GM12878 (cell line): ENCODE results near the gene CCDC9. TPM values are rescaled to one million over a fixed set of nuclear protein-coding genes. Genes with fewer than 3 reads are reported as not detected.

ENCODE experiments used
- ATAC-seq: fragments of 200-7000 bp; cut with Tn5 transposase; 3 replicates; pipeline ENCODE4 v1.9.1; 2020; ENCODE audit warnings: mild to moderate bottlenecking, moderate library complexity
- BruUV-seq: library from RNA; stranded (reverse); fragments of 400-500 nt; replicated peaks from 2 replicates; lab custom pipeline; 2021; lab: Mats Ljungman, UMichigan
- CTCF ChIA-PET: fragments of 300-600 bp; sonication (Branson Sonifier 250); formaldehyde crosslinking; extraction: SDS; loops from one replicate; lab custom pipeline; 2021; ENCODE audit warnings: inconsistent platforms; lab: Yijun Ruan, JAX
- POLR2A ChIA-PET: fragments of 350-600 bp; formaldehyde crosslinking; extraction: SDS; loops from one replicate; lab custom pipeline; 2021; ENCODE audit warnings: inconsistent platforms; lab: Charles Lee
- RAD21 ChIA-PET: fragments of 300-600 bp; sonication (Branson Sonifier 250); formaldehyde crosslinking; loops from one replicate; lab custom pipeline; 2023; ENCODE audit warnings: antibody characterized with exemption; ENCODE audit not compliant: unreplicated experiment; lab: Charles Lee
- SMC1A ChIA-PET: fragments of 300-600 bp; sonication (Branson Sonifier 250); formaldehyde crosslinking; loops from one replicate; lab custom pipeline; 2023; ENCODE audit not compliant: unreplicated experiment, uncharacterized antibody; lab: Charles Lee
- DNase-seq: peaks from one replicate; pipeline ENCODE4 v3.0.0-alpha.2; 2011; ENCODE audit warnings: low read depth, low spot score
- FAIRE-seq: peaks from 3 replicates; lab custom pipeline; 2011; peaks lifted over from hg19 to GRCh38; lab: Jason Lieb, UNC
- H2AFZ ChIP-seq: 2 replicates; pipeline ENCODE4 v1.6.0; 2011; ENCODE audit warnings: low read depth, low read length, control low read depth; ENCODE audit not compliant: control insufficient read depth
- H3K27ac ChIP-seq: 2 replicates; pipeline ENCODE4 v1.5.1; 2011; ENCODE audit warnings: control low read depth; ENCODE audit not compliant: control insufficient read depth, insufficient read depth
- H3K27me3 ChIP-seq, 2 experiments: replicated peaks in 1 of 2; 2 replicates each; pipeline versions ENCODE4 v1.6.0 to v1.6.1; 2011; ENCODE audit warnings: low read length in 1 of 2; ENCODE audit not compliant: control insufficient read depth in 2 of 2, insufficient read depth in 2 of 2
- H3K36me3 ChIP-seq, 2 experiments: 2 replicates each; pipeline ENCODE4 v1.5.1; 2011; ENCODE audit warnings: low read length in 1 of 2; ENCODE audit not compliant: control insufficient read depth in 2 of 2, insufficient read depth in 2 of 2
- H3K4me1 ChIP-seq: 2 replicates; pipeline ENCODE4 v1.6.1; 2011; ENCODE audit warnings: mild to moderate bottlenecking, low read length, moderate library complexity, mixed read lengths; ENCODE audit not compliant: control insufficient read depth, insufficient read depth
- H3K4me2 ChIP-seq: 2 replicates; pipeline ENCODE4 v1.6.0; 2011; ENCODE audit warnings: control low read depth; ENCODE audit not compliant: control insufficient read depth, insufficient read depth
- H3K4me3 ChIP-seq: fragments of 200-600 bp; sonication (generic); 2 replicates; pipeline ENCODE4 v1.5.1; 2016
- H3K79me2 ChIP-seq: 2 replicates; pipeline ENCODE4 v1.6.0; 2011; ENCODE audit warnings: low read length; ENCODE audit not compliant: control insufficient read depth, insufficient read depth
- H3K9ac ChIP-seq: 2 replicates; pipeline ENCODE4 v1.8.0; 2011; ENCODE audit warnings: low read length, control low read depth, mixed read lengths; ENCODE audit not compliant: control insufficient read depth, insufficient read depth
- H3K9me3 ChIP-seq: replicated peaks from 3 replicates; pipeline ENCODE4 v1.5.1; 2011; ENCODE audit warnings: mild to moderate bottlenecking, low read length; ENCODE audit not compliant: control insufficient read depth, insufficient read depth
- H4K20me1 ChIP-seq: 2 replicates; pipeline ENCODE4 v1.6.0; 2011; ENCODE audit not compliant: control insufficient read depth, insufficient read depth
- CBX5 ChIP-seq: sonication (generic); IDR thresholded peaks from 2 replicates; pipeline ENCODE4 v1.6.1; 2016; ENCODE audit warnings: low read depth, moderate library complexity, mild to moderate bottlenecking, inconsistent platforms
- EGR1 ChIP-seq, 2 experiments: IDR thresholded peaks; 1 replicate in 1 of 2; 2 replicates in 1 of 2; pipeline ENCODE4 v1.6.1; 2011 to 2012; ENCODE audit warnings: low read depth in 2 of 2, low read length in 2 of 2, borderline replicate concordance in 1 of 2, mild to moderate bottlenecking in 1 of 2, moderate library complexity in 1 of 2
- IKZF1 ChIP-seq: fragments of 450-650 bp; conservative IDR thresholded peaks from 2 replicates; pipeline ENCODE4 v1.6.1; 2017; ENCODE audit warnings: antibody characterized with exemption, mild to moderate bottlenecking
- KAT2A ChIP-seq: conservative IDR thresholded peaks from 2 replicates; pipeline ENCODE4 v1.6.1; 2011; ENCODE audit warnings: low read depth, low read length; ENCODE audit not compliant: control insufficient read depth
- NFXL1 ChIP-seq: fragments of 450-650 bp; IDR thresholded peaks from 2 replicates; pipeline ENCODE4 v1.6.1; 2017; ENCODE audit warnings: antibody characterized with exemption, mild to moderate bottlenecking, borderline replicate concordance
- NR2C2 ChIP-seq: IDR thresholded peaks from 2 replicates; pipeline ENCODE4 v1.6.1; 2011; ENCODE audit warnings: borderline replicate concordance, low read depth; ENCODE audit not compliant: control insufficient read depth, insufficient read length
- PAX5 ChIP-seq: IDR thresholded peaks from 2 replicates; pipeline ENCODE4 v1.6.1; 2011; ENCODE audit warnings: low read depth, low read length, borderline replicate concordance
- POLR2AphosphoS5 ChIP-seq: IDR thresholded peaks from 2 replicates; pipeline ENCODE4 v1.6.1; 2011; ENCODE audit warnings: mild to moderate bottlenecking, low read length, inconsistent platforms
- RCOR1 ChIP-seq: conservative IDR thresholded peaks from 2 replicates; pipeline ENCODE4 v1.6.1; 2012; ENCODE audit warnings: low read depth, low read length, improper control_type of control experiment
- RUNX3 ChIP-seq: IDR thresholded peaks from 2 replicates; pipeline ENCODE4 v1.6.1; 2012; ENCODE audit warnings: low read length, inconsistent platforms
- SMAD1 ChIP-seq: fragments of 450-650 bp; IDR thresholded peaks from 2 replicates; pipeline ENCODE4 v1.6.1; 2018; ENCODE audit warnings: mild to moderate bottlenecking, low read depth; ENCODE audit not compliant: partially characterized antibody
- ZNF217 ChIP-seq: fragments of 450-650 bp; IDR thresholded peaks from 2 replicates; pipeline ENCODE4 v1.6.1; 2017; ENCODE audit warnings: antibody characterized with exemption, mild to moderate bottlenecking
- ZNF24 ChIP-seq: fragments of 450-650 bp; IDR thresholded peaks from 2 replicates; pipeline ENCODE4 v1.6.1; 2017; ENCODE audit warnings: antibody characterized with exemption, mild to moderate bottlenecking
- WGBS: methylation state at CpG from one replicate; pipeline ENCODE4 v1.1.6; 2016; ENCODE audit warnings: low lambda C conversion rate; ENCODE audit not compliant: insufficient replicate concordance, insufficient coverage; ENCODE audit errors: missing lambda C conversion rate; 5-methylcytosine and 5-hydroxymethylcytosine counted together
- in situ Hi-C: fragments of 300-500 bp; cut with MboI; formaldehyde crosslinking; loops from 9 replicates; pipeline ENCODE4 v1.14.3; 2018; ENCODE audit warnings: mixed read lengths
- intact Hi-C: fragments of 100-400 bp; cut with micrococcal nuclease; formaldehyde crosslinking; loops from one replicate; pipeline ENCODE4 v1.14.2; 2022; ENCODE audit not compliant: unreplicated experiment
- polyA plus RNA-seq, 11 experiments: library from polyadenylated mRNA; depleted of rRNA in 4 of 11; unstranded in 6 of 11; stranded (reverse) in 5 of 11; fragments of >200 nt; fragmentation: Nextera tagmentation in 4 of 11; fragmentation: Illumina TruSeq in 1 of 11; extraction: Ambion mirVana in 4 of 11; extraction: Trizol in 1 of 11; gene quantifications; 1 replicate in 1 of 11; 2 replicates in 10 of 11; pipeline versions ENCODE4 v1.2.1 to v1.2.3, GENCODE V29; 2011 to 2016; ENCODE audit warnings: inconsistent platforms in 2 of 11, missing spikeins in 2 of 11, low read depth in 1 of 11
- total RNA-seq, 4 experiments: library from RNA; depleted of rRNA in 3 of 4; stranded (reverse); fragments of >200 nt in 3 of 4; fragmentation: Illumina TruSeq in 1 of 4; extraction: Trizol in 1 of 4; gene quantifications; 2 replicates each; pipeline versions ENCODE4 v1.2.1 to v1.2.3, GENCODE V29; 2013 to 2021

Gene CCDC9
- total and polyA plus RNA-seq, 10 of the 15 experiments (the other 5 are each of a cell fraction or from before 2014, with no cell fraction given): 0.18 to 17.5 (median 7.1) TPM; not detected in 1

GRCh38 chr19:47215581-47215980, 40.7 kb upstream of the CCDC9 start:
- H3K9ac ChIP-seq: no peak overlapping the region
- TF ChIP-seq EGR1 (IDR thresholded peaks at IDR 0.05; ENCODE audit: borderline replicate concordance in 1 of 2, low read depth in 2 of 2, low read length in 2 of 2): no peak
- no peak for TF ChIP-seq NR2C2
- TF ChIP-seq IKZF1: no peak
- TF ChIP-seq CBX5: no peak
- no peak for TF ChIP-seq SMAD1
- no peak for TF ChIP-seq KAT2A
- TF ChIP-seq RCOR1: no peak
- no peak for TF ChIP-seq ZNF217
- no peak for TF ChIP-seq POLR2AphosphoS5
- TF ChIP-seq ZNF24: no peak
- TF ChIP-seq NFXL1: no peak
- TF ChIP-seq PAX5: no peak
- no peak for TF ChIP-seq RUNX3
- peaks cover 2 to 3% of the 10 kb centered on the region in 2 experiments; a peak in 3 of 4 replicates for H3K36me3 ChIP-seq
- H3K27me3 ChIP-seq: no peaks in the 10 kb centered on the region
- H3K4me3 ChIP-seq: no peak overlapping the region
- H3K4me2 ChIP-seq: no peak overlapping the region
- ChIA-PET RAD21 (interaction anchor here (1.2 to 1.6 kb wide), 2 partner anchors 10 to 29 kb away, joined by 4 to 6 read pairs; no protein-coding TSS in a partner anchor), POLR2A (interaction anchor here (1.3 kb wide), 1 partner anchor 10 kb away, joined by 4 read pairs; no protein-coding TSS in a partner anchor), CTCF (interaction anchor here (12.2 kb wide), 1 partner anchor 30 kb away, joined by 473 read pairs; no protein-coding TSS in a partner anchor), SMC1A (interaction anchor here (0.6 kb wide), 1 partner anchor 38 kb away, joined by 3 read pairs; no protein-coding TSS in a partner anchor)
- intact Hi-C loops (no loop called here), in situ Hi-C loops (no loop called here)
- 0 out of 2 replicates have a peak, but pooled peaks cover 2% of the 10 kb centered on the region for H3K4me1 ChIP-seq
- DNase-seq: no peak
- no peak overlapping the region for H3K27ac ChIP-seq
- no peak overlapping the region for H2AFZ ChIP-seq
- FAIRE-seq: no peak
- no peaks in the 10 kb centered on the region for H4K20me1 ChIP-seq
- no TSS peak for BruUV-seq
- no peaks in the 10 kb centered on the region for H3K79me2 ChIP-seq
- no peaks in the 10 kb centered on the region for H3K9me3 ChIP-seq
- 87% methylated on average over 5 of the region's 5 CpGs for WGBS
- ATAC-seq: no peak
